Stimulated activated CD8-positive, alpha-beta memory T cell treated with anti-CD3 and anti-CD28 coated beads, Interleukin-2, amount 100 ng/mL, for 48 hours (primary cell): ENCODE results near the gene BICRAL.
A peak's percentile ranks its signal among the peaks of the same experiment; 100 is the strongest.
"Not testable (repeated sequence)": the region's sequence is repeated elsewhere in the genome, so short reads cannot be mapped to it uniquely, and the experiment has no call there.

Experiments used
- DNase-seq, 2 donors: peaks; one replicate each; pipeline ENCODE4 v3.0.0-alpha.2; 2020; ENCODE audit warnings: low read depth in 2 of 2

BICRAL gene, protein sequence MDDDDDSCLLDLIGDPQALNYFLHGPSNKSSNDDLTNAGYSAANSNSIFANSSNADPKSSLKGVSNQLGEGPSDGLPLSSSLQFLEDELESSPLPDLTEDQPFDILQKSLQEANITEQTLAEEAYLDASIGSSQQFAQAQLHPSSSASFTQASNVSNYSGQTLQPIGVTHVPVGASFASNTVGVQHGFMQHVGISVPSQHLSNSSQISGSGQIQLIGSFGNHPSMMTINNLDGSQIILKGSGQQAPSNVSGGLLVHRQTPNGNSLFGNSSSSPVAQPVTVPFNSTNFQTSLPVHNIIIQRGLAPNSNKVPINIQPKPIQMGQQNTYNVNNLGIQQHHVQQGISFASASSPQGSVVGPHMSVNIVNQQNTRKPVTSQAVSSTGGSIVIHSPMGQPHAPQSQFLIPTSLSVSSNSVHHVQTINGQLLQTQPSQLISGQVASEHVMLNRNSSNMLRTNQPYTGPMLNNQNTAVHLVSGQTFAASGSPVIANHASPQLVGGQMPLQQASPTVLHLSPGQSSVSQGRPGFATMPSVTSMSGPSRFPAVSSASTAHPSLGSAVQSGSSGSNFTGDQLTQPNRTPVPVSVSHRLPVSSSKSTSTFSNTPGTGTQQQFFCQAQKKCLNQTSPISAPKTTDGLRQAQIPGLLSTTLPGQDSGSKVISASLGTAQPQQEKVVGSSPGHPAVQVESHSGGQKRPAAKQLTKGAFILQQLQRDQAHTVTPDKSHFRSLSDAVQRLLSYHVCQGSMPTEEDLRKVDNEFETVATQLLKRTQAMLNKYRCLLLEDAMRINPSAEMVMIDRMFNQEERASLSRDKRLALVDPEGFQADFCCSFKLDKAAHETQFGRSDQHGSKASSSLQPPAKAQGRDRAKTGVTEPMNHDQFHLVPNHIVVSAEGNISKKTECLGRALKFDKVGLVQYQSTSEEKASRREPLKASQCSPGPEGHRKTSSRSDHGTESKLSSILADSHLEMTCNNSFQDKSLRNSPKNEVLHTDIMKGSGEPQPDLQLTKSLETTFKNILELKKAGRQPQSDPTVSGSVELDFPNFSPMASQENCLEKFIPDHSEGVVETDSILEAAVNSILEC

DNA sequence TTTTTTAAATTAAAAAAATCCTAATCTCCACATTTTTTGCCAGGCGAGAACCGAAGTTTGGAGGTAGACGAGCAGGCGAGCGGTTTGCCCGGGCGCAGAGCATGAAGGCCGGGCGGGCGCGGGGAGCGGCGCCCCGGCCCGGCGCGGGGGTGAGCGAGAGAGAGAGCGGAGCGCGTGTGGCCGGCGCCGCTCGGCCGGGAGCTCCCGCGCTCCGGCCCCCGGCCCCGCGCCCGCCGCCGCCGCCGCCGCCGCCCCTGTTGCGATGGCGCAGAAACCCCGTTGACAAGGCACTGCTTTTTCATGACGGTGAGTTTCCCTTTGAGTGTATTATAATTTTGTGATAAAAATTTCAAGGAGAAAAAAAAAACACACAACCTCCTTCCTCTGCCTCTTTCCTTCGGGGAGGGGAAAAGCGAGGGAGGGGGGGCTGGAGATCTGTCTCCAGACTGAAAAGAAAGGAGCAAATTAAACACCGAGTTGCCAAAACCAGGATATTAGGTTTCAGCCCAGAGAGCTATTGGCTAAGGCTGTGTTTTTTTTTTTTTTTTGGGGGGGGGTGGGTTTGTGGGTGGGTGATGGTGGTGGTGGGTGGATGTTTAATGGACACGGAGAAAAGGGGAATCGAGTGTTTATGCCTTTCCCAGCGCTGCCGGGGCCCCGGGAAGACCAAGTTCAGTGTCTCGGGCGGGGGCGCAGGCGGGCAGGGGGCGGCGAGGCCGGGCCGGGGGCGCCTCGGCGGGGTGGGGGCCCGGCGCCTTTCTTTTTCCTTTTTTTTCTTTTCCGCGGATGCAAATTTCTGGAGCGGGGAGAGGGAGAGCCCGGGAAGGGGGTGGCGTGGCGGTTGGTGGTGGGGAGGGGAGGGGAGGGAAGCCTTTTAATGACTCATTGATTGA lies at the start of gene BICRAL:
TSS of gene BICRAL (plus strand) at position 257 of the 893 bp plus-strand sequence. CDS start 39,971 bp downstream, outside the sequence.
- DNase-seq = peak; percentile 52 to 55

- DNase-seq = not testable (repeated sequence)
Measured at GRCh38 chr6:42733867-42734481, 47.9 kb upstream of the BICRAL start.

GRCh38 chr6:42735976-42736375 lies 45.9 kb upstream of the BICRAL start:
- no peak for DNase-seq

DNA sequence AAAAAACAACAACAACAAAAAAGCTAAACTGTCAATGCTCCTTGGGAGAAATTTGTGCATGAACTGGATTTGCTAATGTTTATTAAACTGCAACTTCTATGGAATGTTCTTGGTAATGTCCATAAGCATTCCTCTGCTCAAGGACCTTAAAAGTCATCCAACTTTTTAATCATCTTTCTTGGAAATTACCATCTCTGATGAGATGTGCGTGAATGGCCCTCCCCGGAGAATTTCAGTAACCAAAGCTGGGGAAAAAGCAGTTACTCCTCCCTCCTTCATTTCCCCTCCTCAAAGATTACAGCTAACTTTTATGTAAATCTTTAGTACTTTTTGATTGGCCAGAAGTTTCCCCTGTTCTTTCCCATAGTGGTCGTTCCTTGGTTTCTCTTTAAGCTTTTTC lies 41.1 kb upstream of the BICRAL start:
- DNase-seq = no peak

- DNase-seq = no peak
Measured at GRCh38 chr6:42742116-42742894, 39.5 kb upstream of the BICRAL start.

- DNase-seq = no peak
Measured at GRCh38 chr6:42744351-42744893, 37.4 kb upstream of the BICRAL start.

- DNase-seq = peak; percentile 26 to 29
Measured at GRCh38 chr6:42745083-42745639, 36.7 kb upstream of the BICRAL start.

DNA sequence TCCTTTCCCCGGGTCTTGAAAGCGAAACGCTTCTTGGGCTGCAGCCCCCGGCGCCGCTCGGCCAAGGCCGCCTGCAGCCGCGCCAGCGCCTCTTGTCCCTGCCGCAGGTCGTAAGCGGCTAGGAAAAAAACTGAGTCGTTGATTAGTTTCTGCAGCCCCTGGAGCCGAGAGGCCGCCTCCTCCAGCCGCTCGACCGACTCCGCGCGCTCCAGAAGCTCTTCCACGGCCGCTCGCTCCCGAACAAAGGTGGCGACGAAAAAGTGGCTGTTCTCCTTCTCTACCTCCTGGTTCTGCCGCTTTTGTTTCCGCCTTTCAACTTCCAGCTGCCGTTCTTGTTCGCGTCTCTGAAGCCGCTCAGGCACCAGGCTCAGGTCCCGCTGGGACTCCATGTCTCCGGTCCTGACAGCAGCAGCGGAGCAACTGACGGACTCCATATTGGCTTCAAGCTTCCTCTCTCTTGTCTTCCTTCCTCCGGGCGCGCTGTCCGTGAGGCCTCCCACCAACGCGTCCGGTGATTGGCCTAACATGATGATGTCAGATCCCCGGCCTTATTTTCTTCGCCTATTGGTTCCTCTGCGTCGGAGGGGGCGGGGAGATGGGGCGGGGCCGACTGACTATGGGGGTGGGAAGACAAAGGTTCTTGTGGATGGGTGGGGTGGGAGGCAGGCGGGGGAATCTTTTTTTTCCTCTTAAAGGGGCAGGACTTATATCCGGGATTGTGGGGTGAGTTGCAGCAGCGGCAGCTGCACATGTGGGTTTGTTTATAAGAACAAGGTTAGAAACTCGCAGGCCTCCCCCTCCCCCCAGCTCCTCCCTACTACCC lies 36.0 kb upstream of the BICRAL start, which contains the start of gene TBCC:
TSS of gene TBCC (minus strand) at position 464 of the 823 bp plus-strand sequence. CDS start at position 434, 30 bp downstream.
- peak; percentile 80 to 84 for DNase-seq

- peak; percentile 71 to 73 for DNase-seq
Measured at GRCh38 chr6:42746463-42747391, 35.1 kb upstream of the BICRAL start.

DNA sequence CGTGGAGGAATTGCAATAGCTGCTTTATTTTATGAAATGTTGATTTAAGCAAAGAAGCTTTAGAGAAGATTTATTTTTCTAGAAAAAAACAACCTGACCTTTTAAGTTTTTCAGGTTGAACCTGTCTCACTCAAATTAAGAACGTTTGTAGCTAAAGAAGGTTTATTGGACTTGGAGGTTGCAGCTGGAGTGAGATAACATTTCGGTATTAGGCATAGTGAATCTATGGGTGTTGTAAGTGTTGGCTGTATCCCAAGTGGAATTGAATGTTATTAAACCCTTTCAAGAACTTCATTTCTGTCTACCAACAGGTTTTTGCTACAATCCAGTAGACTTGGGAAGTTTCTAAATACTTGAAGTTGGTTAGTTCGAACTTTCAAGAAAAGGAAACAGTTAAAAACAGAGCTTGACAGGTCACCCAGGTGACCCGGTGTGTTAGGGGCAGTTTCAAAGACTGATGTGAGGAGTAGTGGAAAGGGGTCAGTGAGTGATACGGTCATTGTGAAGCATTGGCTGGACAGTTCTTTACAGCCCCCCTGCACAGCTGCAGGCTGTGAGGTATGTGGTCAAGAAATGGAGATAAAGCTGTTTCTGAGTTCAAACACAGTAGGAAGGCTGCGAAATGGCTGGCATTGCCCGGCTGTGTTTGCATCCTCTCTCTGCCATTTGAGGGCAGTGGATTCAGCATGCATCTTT lies 33.5 kb upstream of the BICRAL start:
- no peak for DNase-seq

GRCh38 chr6:42751055-42751454 lies 30.8 kb upstream of the BICRAL start:
- DNase-seq = no peak

GRCh38 chr6:42754759-42755158 lies 27.1 kb upstream of the BICRAL start:
- DNase-seq = no peak

DNA sequence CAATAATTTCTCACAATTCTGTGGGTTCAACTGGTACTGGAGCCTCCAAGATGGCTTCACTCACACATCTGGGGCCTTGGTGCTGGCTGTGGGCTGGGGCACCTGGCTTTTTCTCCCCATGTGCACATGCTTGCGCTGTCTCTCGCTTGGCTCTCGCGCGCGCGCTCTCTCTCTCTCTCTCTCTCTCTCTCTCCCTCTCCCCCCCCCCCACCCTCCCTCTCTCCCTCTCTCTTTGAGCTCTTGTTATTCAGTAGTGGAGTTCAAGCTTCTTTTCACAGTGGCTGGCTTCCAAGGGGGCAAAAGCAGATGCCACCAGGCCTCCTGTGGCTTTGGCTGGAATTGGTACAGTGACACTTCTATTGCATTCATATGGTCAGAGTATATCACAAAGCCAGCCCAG lies 25.1 kb upstream of the BICRAL start:
- DNase-seq = no peak

GRCh38 chr6:42758756-42759430 lies 23.0 kb upstream of the BICRAL start:
- no peak for DNase-seq

GRCh38 chr6:42761287-42762067 lies 20.4 kb upstream of the BICRAL start:
- DNase-seq = no peak
